PC-9 (cell line): ENCODE data around the gene SAT1.

ENCODE experiments used
- EZH2 ChIP-seq: fragments of 200-600 bp; sonication (generic); IDR thresholded peaks from 2 replicates; pipeline ENCODE4 v1.8.0; 2017; ENCODE audit warnings: antibody characterized with exemption, low read depth
- TF ChIP-seq, protein P1 (sequence below): fragments of 200-600 bp; sonication (generic); conservative IDR thresholded peaks from 2 replicates; pipeline ENCODE4 v1.6.1; 2017; ENCODE audit warnings: mixed run types, antibody characterized with exemption, mild to moderate bottlenecking, moderate library complexity

DNA sequence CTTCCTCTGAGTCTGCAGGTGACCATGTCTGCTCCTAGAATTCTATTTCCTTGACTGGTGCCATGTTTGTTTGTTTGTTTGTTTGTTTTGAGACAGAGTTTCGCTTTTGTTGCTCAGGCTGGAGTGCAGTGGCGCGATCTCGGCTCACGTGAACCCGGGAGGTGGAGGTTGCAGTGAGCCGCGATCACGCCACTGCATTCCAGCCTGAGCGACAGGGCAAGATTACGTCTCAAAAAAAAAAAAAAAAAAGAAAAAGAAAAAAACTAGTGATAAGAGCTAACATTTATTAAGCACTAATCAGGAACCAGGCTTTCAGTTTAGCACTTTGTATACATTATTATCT lies 7.2 kb downstream of the SAT1 start:
- TF ChIP-seq, protein P1, sequence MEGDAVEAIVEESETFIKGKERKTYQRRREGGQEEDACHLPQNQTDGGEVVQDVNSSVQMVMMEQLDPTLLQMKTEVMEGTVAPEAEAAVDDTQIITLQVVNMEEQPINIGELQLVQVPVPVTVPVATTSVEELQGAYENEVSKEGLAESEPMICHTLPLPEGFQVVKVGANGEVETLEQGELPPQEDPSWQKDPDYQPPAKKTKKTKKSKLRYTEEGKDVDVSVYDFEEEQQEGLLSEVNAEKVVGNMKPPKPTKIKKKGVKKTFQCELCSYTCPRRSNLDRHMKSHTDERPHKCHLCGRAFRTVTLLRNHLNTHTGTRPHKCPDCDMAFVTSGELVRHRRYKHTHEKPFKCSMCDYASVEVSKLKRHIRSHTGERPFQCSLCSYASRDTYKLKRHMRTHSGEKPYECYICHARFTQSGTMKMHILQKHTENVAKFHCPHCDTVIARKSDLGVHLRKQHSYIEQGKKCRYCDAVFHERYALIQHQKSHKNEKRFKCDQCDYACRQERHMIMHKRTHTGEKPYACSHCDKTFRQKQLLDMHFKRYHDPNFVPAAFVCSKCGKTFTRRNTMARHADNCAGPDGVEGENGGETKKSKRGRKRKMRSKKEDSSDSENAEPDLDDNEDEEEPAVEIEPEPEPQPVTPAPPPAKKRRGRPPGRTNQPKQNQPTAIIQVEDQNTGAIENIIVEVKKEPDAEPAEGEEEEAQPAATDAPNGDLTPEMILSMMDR, result no peak
- no peak for TF ChIP-seq EZH2
